Measurements from ENCODE around the gene PTPN14. TPM values are rescaled to one million over a fixed set of nuclear protein-coding genes. Genes with fewer than 3 reads are reported as not detected.

The PTPN14 gene
- total and polyA plus RNA-seq, 2 of the 4 experiments (the other 2 are of a cell fraction) = 21.5 to 31.7 TPM

DNA sequence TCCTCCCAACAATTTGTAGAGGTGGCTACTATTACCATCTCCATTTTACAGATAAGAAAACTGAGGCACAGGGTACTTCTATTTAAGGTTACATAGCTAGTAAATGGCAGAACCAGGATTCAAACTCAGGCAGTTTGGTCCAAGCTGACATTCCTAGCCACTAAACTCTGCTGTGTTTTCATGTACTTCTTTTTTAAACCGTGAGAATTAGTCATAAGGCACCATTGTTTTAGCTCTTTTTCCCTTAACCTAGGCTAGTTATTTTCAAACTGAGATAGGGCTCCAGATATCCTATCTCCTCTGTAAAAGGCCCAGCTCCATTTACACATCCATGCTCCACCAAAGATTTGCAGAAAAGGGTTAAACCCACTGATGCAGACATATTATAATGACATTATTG, 92.9 kb downstream of the PTPN14 start:
- CTCF ChIA-PET = interaction anchor here (0.9 kb wide), 1 partner anchor 10 kb away, joined by 4 read pairs; no protein-coding TSS in a partner anchor
- no peak overlapping the region for H3K14ac ChIP-seq (replicated peaks; ENCODE audit: low read depth, low read length)
- no peak overlapping the region for H2BK120ac ChIP-seq (ENCODE audit: low read depth, low read length)
- TF ChIP-seq MAZ (IDR thresholded peaks at IDR 0.05; ENCODE audit: borderline replicate concordance, low read depth, low read length) = no peak
- no peak for TF ChIP-seq RAD21 (IDR thresholded peaks at IDR 0.05; ENCODE audit: low read length)
- TF ChIP-seq SMC3 (IDR thresholded peaks at IDR 0.05; ENCODE audit: low read depth, low read length) = no peak
- no peak for TF ChIP-seq POLR2A (IDR thresholded peaks at IDR 0.05; ENCODE audit: low read depth, low read length)
- TF ChIP-seq RFX5 (IDR thresholded peaks at IDR 0.05; ENCODE audit: low read depth, low read length) = no peak
- TF ChIP-seq CHD1 (IDR thresholded peaks at IDR 0.05; ENCODE audit: low read depth, low read length) = no peak
- no peak for TF ChIP-seq FOS (IDR thresholded peaks at IDR 0.05; ENCODE audit: low read depth, low read length)
- TF ChIP-seq MXI1 (IDR thresholded peaks at IDR 0.05; ENCODE audit: borderline replicate concordance, low read depth, low read length) = no peak
- TF ChIP-seq, protein P1, sequence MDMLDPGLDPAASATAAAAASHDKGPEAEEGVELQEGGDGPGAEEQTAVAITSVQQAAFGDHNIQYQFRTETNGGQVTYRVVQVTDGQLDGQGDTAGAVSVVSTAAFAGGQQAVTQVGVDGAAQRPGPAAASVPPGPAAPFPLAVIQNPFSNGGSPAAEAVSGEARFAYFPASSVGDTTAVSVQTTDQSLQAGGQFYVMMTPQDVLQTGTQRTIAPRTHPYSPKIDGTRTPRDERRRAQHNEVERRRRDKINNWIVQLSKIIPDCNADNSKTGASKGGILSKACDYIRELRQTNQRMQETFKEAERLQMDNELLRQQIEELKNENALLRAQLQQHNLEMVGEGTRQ (IDR thresholded peaks at IDR 0.05; ENCODE audit: low read depth, low read length) = no peak
- TF ChIP-seq BHLHE40 (IDR thresholded peaks at IDR 0.05; ENCODE audit: low read depth, low read length) = no peak
- TF ChIP-seq RCOR1 (IDR thresholded peaks at IDR 0.05; ENCODE audit: insufficient replicate concordance, low read length) = no peak
- TF ChIP-seq, protein P2, sequence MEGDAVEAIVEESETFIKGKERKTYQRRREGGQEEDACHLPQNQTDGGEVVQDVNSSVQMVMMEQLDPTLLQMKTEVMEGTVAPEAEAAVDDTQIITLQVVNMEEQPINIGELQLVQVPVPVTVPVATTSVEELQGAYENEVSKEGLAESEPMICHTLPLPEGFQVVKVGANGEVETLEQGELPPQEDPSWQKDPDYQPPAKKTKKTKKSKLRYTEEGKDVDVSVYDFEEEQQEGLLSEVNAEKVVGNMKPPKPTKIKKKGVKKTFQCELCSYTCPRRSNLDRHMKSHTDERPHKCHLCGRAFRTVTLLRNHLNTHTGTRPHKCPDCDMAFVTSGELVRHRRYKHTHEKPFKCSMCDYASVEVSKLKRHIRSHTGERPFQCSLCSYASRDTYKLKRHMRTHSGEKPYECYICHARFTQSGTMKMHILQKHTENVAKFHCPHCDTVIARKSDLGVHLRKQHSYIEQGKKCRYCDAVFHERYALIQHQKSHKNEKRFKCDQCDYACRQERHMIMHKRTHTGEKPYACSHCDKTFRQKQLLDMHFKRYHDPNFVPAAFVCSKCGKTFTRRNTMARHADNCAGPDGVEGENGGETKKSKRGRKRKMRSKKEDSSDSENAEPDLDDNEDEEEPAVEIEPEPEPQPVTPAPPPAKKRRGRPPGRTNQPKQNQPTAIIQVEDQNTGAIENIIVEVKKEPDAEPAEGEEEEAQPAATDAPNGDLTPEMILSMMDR (conservative IDR thresholded peaks at IDR 0.05; ENCODE audit: low read depth, low read length) = no peak
- no peak for TF ChIP-seq NFE2L2 (IDR thresholded peaks at IDR 0.05; ENCODE audit: low read depth, low read length)
- TF ChIP-seq CEBPB (IDR thresholded peaks at IDR 0.05; ENCODE audit: low read depth, low read length) = no peak
- TF ChIP-seq, protein P3, sequence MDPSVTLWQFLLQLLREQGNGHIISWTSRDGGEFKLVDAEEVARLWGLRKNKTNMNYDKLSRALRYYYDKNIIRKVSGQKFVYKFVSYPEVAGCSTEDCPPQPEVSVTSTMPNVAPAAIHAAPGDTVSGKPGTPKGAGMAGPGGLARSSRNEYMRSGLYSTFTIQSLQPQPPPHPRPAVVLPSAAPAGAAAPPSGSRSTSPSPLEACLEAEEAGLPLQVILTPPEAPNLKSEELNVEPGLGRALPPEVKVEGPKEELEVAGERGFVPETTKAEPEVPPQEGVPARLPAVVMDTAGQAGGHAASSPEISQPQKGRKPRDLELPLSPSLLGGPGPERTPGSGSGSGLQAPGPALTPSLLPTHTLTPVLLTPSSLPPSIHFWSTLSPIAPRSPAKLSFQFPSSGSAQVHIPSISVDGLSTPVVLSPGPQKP (IDR thresholded peaks at IDR 0.05; ENCODE audit: borderline replicate concordance, low read depth, low read length) = no peak
- no peak overlapping the region for H3K18ac ChIP-seq (ENCODE audit: low read depth, low read length)
- POLR2A ChIA-PET (ENCODE audit: unreplicated experiment) = no interaction called here
- no peak overlapping the region for H3K4ac ChIP-seq (ENCODE audit: low read depth, low read length)
- DNase-seq (no peak), ATAC-seq (ENCODE audit: low read depth) (no peak)
- H3K4me2 ChIP-seq (ENCODE audit: low read depth, low read length) = no peak overlapping the region
- no peak overlapping the region for H3K56ac ChIP-seq (ENCODE audit: extremely low read depth, insufficient read depth, low read length)
- no peak overlapping the region for H2BK5ac ChIP-seq (ENCODE audit: low read depth, low read length, poor library complexity, severe bottlenecking)
- no peak overlapping the region for H2AFZ ChIP-seq (replicated peaks; ENCODE audit: low read length, poor library complexity)
- peaks cover 23% of the 10 kb centered on the region for H3K9me1 ChIP-seq (ENCODE audit: insufficient read depth, low read length)
- intact Hi-C loops (cut with micrococcal nuclease) = no loop called here
- no peak overlapping the region for H3K9ac ChIP-seq (ENCODE audit: low read depth, low read length)
- H3K9me3 ChIP-seq (ENCODE audit: control insufficient read depth, insufficient read depth, low read length) = no peaks in the 10 kb centered on the region
- no peak overlapping the region for H4K5ac ChIP-seq (ENCODE audit: low read depth, low read length)
- peaks cover 29% of the 10 kb centered on the region for H4K20me1 ChIP-seq (ENCODE audit: insufficient read depth, low read length)
- H3K23ac ChIP-seq (ENCODE audit: low read depth, low read length) = no peak overlapping the region
- H3K4me1 ChIP-seq (ENCODE audit: control insufficient read depth, insufficient read depth, low read length) = peaks cover 16% of the 10 kb centered on the region
- in situ Hi-C loops (cut with MboI; ENCODE audit: low sequenced_read_pairs) = no loop called here
- H4K8ac ChIP-seq (ENCODE audit: low read depth in 2 of 2, low read length in 2 of 2) = no peak overlapping the region
- no peaks in the 10 kb centered on the region for H3K27me3 ChIP-seq (ENCODE audit: control insufficient read depth, insufficient read depth, low read length)
- peaks cover 6% of the 10 kb centered on the region for H3K36me3 ChIP-seq (ENCODE audit: control insufficient read depth, insufficient read depth, low read length)
- no peak overlapping the region for H3K4me3 ChIP-seq (ENCODE audit: insufficient read depth, low read depth, low read length)
- peaks cover 49 to 71% of the 10 kb centered on the region in 2 experiments for H3K79me1 ChIP-seq (ENCODE audit: low read depth in 1 of 2, low read length in 2 of 2)
- no peak overlapping the region for H2BK20ac ChIP-seq (ENCODE audit: low read depth, low read length)
- H2AK5ac ChIP-seq (ENCODE audit: low read depth, low read length) = no peak overlapping the region
- no peak overlapping the region for H4K91ac ChIP-seq (ENCODE audit: insufficient read depth, low read depth, low read length)
- 40% methylated on average over 1 of the region's 1 CpG; no CpG with 5 or more reads in 1 of the 2 experiments for WGBS, 2 experiments (ENCODE audit: extremely low coverage in 2 of 2, insufficient read length in 1 of 2)
- dilution Hi-C loops (cut with HindIII; ENCODE audit: low sequenced_read_pairs, unreplicated experiment) = no loop called here
- no TSS peak for BruUV-seq (replicated peaks)
- H2AK9ac ChIP-seq (replicated peaks; ENCODE audit: low read depth, low read length, poor library complexity) = no peak overlapping the region
- H2BK15ac ChIP-seq (ENCODE audit: low read depth, low read length) = no peak overlapping the region
- H3K27ac ChIP-seq (ENCODE audit: insufficient read depth, low read length) = no peak overlapping the region

All from IMR-90 (cell line).